SK-N-SH treated with all-trans-retinoic acid at 6 μM for 48 hours (cell line): ENCODE results near the gene NSUN6.

Experiments used
- CSDC2 ChIP-seq: fragments of 250-450 bp; sonication (Bioruptor Pico); IDR thresholded peaks from 2 replicates; pipeline ENCODE4 v1.5.0; 2020; ENCODE audit warnings: mild to moderate bottlenecking, moderate library complexity
- SNAI2 ChIP-seq: fragments of 250-450 bp; sonication (Bioruptor Pico); IDR thresholded peaks from 2 replicates; pipeline ENCODE4 v1.5.0; 2020; ENCODE audit warnings: mild to moderate bottlenecking, moderate library complexity
- ZNF70 ChIP-seq: fragments of 450-650 bp; formaldehyde crosslinking; IDR thresholded peaks from 2 replicates; pipeline ENCODE4 v1.5.0; 2020; ENCODE audit warnings: mild to moderate bottlenecking, moderate library complexity
- ZNF8 ChIP-seq: fragments of 450-650 bp; formaldehyde crosslinking; IDR thresholded peaks from 2 replicates; pipeline ENCODE4 v1.5.0; 2020; ENCODE audit warnings: mild to moderate bottlenecking, moderate library complexity
- TF ChIP-seq, protein P1 (sequence below): fragments of 250-450 bp; sonication (Bioruptor Pico); IDR thresholded peaks from 2 replicates; pipeline ENCODE4 v1.5.1; 2020; ENCODE audit warnings: low read depth, mild to moderate bottlenecking, moderate library complexity

DNA sequence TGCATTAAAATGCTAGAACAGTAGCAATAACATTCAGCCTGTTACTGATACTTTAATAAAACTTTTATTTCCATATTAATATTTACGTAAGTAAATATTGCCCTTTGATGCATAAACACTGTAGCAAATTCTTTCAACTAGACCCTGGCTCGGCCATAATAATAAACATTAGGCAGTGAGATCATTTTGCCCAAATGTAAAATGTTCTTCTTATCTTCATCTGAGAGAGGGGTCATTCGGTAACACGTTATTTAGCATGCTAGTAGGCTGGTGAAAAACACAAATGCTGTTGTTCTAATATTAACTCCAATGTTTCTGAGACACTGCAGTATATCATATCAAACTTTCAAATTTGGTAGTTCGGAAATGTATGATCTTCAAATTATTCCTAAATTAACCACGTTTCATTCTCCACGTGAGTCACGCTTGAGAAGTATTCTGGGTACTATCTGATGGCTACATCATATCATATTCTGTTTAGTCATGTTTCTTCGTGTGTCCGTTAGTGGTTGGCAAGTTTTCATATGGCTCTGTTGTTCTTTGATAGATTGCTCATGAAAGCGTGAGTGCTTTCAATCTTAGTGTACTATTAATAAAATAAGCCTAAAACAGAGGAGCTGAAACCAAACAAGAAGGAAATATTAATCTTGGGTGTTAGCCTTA is 145.8 kb downstream of the NSUN6 start:
- TF ChIP-seq ZNF70 (CRISPR knock-in tag) (no peak), ZNF8 (CRISPR knock-in tag) (no peak), CSDC2 (CRISPR knock-in tag) (no peak), SNAI2 (CRISPR knock-in tag) (no peak)
- TF ChIP-seq, protein P1, sequence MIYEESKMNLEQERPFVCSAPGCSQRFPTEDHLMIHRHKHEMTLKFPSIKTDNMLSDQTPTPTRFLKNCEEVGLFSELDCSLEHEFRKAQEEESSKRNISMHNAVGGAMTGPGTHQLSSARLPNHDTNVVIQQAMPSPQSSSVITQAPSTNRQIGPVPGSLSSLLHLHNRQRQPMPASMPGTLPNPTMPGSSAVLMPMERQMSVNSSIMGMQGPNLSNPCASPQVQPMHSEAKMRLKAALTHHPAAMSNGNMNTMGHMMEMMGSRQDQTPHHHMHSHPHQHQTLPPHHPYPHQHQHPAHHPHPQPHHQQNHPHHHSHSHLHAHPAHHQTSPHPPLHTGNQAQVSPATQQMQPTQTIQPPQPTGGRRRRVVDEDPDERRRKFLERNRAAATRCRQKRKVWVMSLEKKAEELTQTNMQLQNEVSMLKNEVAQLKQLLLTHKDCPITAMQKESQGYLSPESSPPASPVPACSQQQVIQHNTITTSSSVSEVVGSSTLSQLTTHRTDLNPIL: no peak
